BLaER1 (cell line): ENCODE data around the gene SPOCK2.

Source experiments
- H3K27ac ChIP-seq: shearing (Covaris generic); formaldehyde crosslinking; 2 replicates; pipeline ENCODE4 v1.8.1; 2022
- H3K27me3 ChIP-seq: shearing (Covaris generic); formaldehyde crosslinking; 2 replicates; pipeline ENCODE4 v1.8.1; 2022
- H3K36me3 ChIP-seq: shearing (Covaris generic); formaldehyde crosslinking; 2 replicates; pipeline ENCODE4 v1.8.1; 2022
- H3K4me1 ChIP-seq: shearing (Covaris generic); formaldehyde crosslinking; 2 replicates; pipeline ENCODE4 v1.8.1; 2022
- H3K4me2 ChIP-seq: shearing (Covaris generic); formaldehyde crosslinking; 2 replicates; pipeline ENCODE4 v1.8.1; 2022
- H3K4me3 ChIP-seq: shearing (Covaris generic); formaldehyde crosslinking; 2 replicates; pipeline ENCODE4 v1.8.1; 2022
- H3K9ac ChIP-seq: shearing (Covaris generic); formaldehyde crosslinking; 2 replicates; pipeline ENCODE4 v1.8.1; 2022
- H3K9me3 ChIP-seq: shearing (Covaris generic); formaldehyde crosslinking; 2 replicates; pipeline ENCODE4 v1.8.1; 2022
- H4K20me1 ChIP-seq: shearing (Covaris generic); formaldehyde crosslinking; 2 replicates; pipeline ENCODE4 v1.8.1; 2022
- Cebpa-rat ChIP-seq: shearing (Covaris generic); IDR thresholded peaks from 2 replicates; pipeline ENCODE4 v1.8.1; 2022

Gene SPOCK2

DNA sequence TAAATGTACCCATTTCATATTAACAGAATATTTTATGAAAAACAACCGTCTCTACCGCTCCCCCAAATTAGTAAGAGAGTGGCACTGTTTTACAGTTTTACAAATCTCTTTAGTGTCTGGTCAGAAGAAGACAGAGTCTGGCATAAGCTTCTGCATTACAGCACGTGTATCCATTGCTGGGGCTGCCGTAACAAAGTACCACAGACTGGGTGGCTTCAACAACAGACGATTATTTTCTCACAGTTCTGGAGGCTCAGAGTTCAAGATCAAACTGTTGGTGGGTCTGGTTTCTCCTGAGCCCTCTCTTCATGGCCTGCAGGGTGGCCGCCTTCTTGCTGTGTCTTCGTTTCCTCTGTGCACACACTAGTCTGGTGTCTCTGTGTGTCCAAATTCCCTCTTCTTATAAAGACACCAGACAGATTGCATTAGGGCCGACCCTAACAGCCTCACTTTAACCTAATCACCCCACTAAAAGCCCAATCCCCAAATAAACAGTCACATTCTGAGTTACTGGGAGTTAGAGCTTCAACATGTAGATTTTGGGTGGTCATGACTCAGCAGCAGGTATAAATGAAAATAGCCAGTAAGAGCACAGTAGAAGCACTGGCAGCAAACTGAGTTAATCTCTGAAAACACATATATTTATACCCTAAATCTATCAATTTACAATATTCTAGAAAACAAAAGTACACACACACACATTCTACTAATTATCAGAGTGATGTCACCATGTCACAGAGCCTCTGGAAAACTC lies 4.0 kb upstream of the SPOCK2 start:
- Histone ChIP-seq H3K4me3 (no peak overlapping the region), H3K9ac (no peak overlapping the region), H4K20me1 (peaks cover 18% of the 10 kb centered on the region), H3K36me3 (peaks cover 17% of the 10 kb centered on the region), H3K9me3 (no peaks in the 10 kb centered on the region), H3K27me3 (peaks cover 40% of the 10 kb centered on the region), H3K4me2 (no peak overlapping the region), H3K27ac (no peak overlapping the region), H3K4me1 (peaks cover 17% of the 10 kb centered on the region)
- TF ChIP-seq Cebpa-rat, result no peak

DNA sequence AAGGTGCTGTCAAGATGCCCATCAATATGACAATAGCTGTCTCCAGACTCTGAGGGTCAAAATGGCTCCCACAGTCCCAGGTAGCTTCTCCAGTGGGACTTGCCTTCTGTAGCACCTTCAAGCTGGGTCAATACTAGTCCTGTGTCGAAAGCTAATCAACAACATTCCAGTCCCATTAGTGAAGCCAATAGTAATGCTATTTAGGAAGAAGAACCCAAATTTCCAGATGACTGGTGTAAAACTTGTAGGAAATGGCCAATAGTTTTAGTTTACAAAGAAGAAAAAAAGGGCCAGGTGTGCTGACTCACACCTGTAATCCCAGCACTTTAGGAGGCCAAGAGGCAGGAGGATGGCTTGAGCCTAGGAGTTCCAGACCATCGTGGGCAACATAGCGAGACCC lies 2.0 kb upstream of the SPOCK2 start:
- Histone ChIP-seq H3K36me3 (no peaks in the 10 kb centered on the region), H3K27me3 (peaks cover 61% of the 10 kb centered on the region), H4K20me1 (peaks cover 35% of the 10 kb centered on the region), H3K4me2 (no peak overlapping the region), H3K4me3 (no peak overlapping the region), H3K27ac (no peak overlapping the region), H3K9ac (no peak overlapping the region), H3K4me1 (peaks cover 24% of the 10 kb centered on the region), H3K9me3 (no peaks in the 10 kb centered on the region)
- TF ChIP-seq Cebpa-rat, result no peak

DNA sequence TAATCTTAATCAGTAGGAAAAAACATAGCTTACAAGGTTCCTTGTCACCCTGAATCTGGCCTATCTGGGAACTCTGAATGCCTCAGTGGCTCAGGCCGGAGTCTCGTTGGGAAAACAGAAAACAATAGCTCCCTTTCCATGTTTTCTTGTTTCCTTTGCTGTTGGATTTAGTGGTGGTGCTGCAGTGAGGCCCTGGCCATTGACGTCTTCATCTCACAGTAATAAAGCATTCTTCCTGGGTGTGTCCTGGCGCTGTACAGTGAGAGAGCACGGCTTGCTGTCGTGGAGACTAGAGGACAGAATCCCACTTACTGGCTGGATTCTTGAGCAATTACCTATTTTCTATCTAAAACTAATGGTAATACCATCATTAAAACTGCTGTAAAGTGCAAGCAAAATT lies 1.3 kb upstream of the SPOCK2 start:
- peaks cover 37% of the 10 kb centered on the region for H4K20me1 ChIP-seq
- H3K27me3 ChIP-seq, result peaks cover 68% of the 10 kb centered on the region
- no peak for TF ChIP-seq Cebpa-rat

DNA sequence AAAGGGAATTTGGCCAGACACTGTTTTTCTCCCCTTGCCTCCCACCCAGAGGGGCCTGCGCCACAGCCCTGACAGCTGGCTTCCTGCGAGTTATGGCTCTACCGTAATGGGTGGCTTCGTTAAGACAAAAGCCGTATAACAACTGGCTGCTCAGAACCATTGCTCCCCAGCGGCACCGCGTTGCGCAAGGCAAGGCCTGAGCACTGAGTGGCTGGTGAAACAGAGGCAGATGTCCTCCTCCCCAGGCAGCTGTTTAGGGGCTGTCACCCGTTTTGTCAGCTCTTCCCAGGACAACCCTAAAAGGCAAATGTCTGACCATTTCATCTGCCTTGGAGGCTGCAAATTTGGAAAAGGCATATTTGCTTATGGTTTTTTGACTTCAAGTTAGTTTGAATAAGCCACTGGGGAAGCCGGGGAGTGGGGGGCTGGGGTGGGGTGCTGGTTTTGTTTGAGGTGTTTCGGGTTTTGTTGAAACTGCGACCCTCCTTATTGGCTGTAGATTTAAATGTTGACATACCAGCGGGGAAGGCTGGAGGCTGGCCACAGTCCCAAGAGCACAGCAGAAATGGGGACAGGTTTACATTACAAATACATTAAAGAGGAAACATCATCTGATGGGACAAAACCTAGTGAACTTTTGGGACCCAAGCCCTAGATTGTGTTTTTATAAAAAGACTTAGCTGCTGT lies 681 bp upstream of the SPOCK2 start:
- Histone ChIP-seq H3K4me2 (peak overlapping the region; percentile 74; the same call in 1 of the 2 replicates), H3K4me1 (peaks cover 24% of the 10 kb centered on the region), H3K4me3 (no peak overlapping the region), H3K36me3 (no peaks in the 10 kb centered on the region), H3K27me3 (peaks cover 73% of the 10 kb centered on the region), H4K20me1 (peaks cover 37% of the 10 kb centered on the region), H3K9ac (no peak overlapping the region), H3K9me3 (no peaks in the 10 kb centered on the region), H3K27ac (no peak overlapping the region)
- TF ChIP-seq Cebpa-rat, result peak; percentile 92

More for the DNA sequence above, 1.3 kb upstream of the SPOCK2 start:
- Histone ChIP-seq H3K27ac (no peak overlapping the region), H3K36me3 (no peaks in the 10 kb centered on the region), H3K4me1 (peaks cover 24% of the 10 kb centered on the region), H3K4me3 (no peak overlapping the region), H3K9me3 (no peaks in the 10 kb centered on the region), H3K9ac (no peak overlapping the region), H3K4me2 (no peak overlapping the region)

DNA sequence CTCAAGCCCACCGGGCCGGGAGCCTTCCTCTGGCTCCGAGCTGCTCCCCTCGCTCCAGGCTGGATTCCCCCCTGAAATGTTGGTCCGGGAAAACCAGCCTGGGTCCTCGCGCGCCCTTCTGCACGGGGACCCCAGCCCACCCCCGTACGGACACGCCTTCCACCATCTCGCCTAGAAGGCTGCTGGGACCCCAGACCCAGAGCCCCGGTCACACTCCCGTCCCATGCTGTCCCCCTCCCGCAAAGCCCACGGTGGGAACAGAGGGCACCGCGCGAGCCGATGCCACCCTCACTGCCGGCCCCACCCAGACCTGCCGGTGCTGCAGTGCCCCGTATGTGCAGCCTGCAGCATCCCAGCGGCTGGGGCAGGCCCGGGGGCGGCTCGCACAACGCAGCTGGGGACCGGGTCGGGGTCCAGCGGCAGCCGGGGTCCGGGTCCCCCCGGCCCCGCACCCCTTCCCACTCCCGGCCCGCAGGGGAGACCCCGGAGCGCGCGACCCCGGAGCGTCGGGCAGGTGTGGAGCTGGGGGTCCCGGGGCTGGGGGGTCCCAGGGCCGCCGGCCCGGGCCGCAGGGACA lies 871 bp downstream of the SPOCK2 start:
- H3K4me1 ChIP-seq, result peaks cover 24% of the 10 kb centered on the region
- no peak overlapping the region for H3K27ac ChIP-seq
- no peaks in the 10 kb centered on the region for H3K9me3 ChIP-seq
- peak overlapping the region; percentile 74 for H3K4me2 ChIP-seq
- no peak for TF ChIP-seq Cebpa-rat
- H3K4me3 ChIP-seq, result peak overlapping the region; percentile 55
- H3K36me3 ChIP-seq, result no peaks in the 10 kb centered on the region
- H3K9ac ChIP-seq, result no peak overlapping the region
- H3K27me3 ChIP-seq, result peaks cover 76% of the 10 kb centered on the region
- H4K20me1 ChIP-seq, result peaks cover 37% of the 10 kb centered on the region

DNA sequence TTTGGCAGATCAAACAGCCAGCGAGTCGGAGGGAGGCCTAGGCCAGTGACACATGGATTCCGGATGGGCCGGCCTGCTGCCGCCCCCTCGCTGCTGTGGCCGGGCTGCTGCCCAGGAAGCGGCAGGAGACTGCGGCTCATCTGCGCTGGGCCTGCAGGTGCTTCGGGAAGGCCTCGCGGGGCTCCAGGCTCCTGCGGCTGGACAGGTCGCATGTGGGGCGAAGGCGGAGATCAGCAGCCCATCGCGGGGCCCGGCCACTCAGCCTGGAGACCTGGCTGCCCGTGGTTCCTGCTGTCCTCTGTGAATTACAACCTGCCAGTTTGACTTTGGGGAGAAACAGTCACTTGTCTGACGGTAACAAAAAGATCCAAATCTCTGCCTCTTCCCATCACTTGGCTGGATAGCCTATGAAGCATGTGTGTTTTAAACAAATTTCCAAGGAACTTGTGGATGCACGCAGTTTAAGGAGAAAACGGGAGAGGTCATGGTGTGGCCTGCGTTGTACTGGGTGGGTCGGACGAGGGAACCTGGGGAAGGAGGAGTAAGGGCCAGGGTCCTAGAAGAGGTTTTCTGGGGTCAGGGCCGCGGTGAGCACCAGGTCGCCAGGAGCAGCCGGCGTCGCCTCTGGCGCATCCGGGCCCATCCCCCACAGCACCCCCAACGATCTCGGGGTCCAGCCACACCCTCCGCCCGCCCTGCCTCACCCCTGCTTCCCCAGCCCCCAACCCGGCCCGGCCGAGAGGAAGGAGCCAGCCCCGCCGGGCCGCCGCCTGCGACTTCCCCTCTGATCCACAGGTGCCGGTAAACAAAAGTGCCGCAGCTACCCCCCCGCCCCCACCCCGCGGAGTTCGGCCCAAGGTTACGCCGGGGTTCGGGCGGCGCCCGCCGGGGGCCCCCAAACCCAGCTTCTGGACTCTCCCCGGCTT lies 1.6 kb downstream of the SPOCK2 start:
- no peaks in the 10 kb centered on the region for H3K36me3 ChIP-seq
- no peak for TF ChIP-seq Cebpa-rat
- H3K4me3 ChIP-seq, result peak overlapping the region; percentile 55
- no peak overlapping the region for H3K9ac ChIP-seq
- peaks cover 76% of the 10 kb centered on the region for H3K27me3 ChIP-seq
- H3K27ac ChIP-seq, result no peak overlapping the region
- peaks cover 37% of the 10 kb centered on the region for H4K20me1 ChIP-seq
- peak overlapping the region; percentile 74 for H3K4me2 ChIP-seq
- H3K9me3 ChIP-seq, result no peaks in the 10 kb centered on the region
- H3K4me1 ChIP-seq, result peaks cover 24% of the 10 kb centered on the region

DNA sequence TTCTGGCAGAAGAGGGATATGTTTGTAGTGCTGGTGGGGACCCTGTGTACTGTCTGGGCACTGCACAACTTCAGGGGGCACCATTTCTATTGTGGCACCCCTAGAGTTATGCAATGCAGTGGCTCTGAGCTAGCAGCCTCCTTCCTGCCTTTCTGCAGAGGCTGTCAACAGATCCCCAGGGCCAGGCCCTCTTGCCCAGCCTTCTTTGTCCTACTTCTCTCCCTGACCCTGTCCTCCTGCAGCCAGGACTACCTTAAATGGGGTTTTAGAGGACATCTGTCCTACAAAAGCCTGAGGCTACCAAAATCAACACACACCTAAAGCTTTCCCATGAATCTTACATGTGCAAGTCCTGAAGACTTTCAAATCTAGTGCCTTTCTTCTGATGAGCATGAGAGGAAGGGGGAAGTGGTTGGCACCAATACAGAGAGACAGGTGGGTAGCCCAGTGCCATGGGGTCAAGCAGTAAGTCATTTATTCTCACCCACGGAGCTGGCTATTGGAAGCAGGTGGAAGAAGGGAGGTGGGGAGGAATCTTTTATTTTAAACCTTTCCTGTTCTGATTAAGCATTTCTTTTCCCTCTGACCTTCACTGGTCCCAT lies 2.4 kb downstream of the SPOCK2 start:
- TF ChIP-seq Cebpa-rat, result no peak
- no peak overlapping the region for H3K4me2 ChIP-seq
- peaks cover 72% of the 10 kb centered on the region for H3K27me3 ChIP-seq
- peaks cover 30% of the 10 kb centered on the region for H3K4me1 ChIP-seq
- peaks cover 37% of the 10 kb centered on the region for H4K20me1 ChIP-seq
- no peak overlapping the region for H3K27ac ChIP-seq
- no peak overlapping the region for H3K4me3 ChIP-seq
- H3K36me3 ChIP-seq, result no peaks in the 10 kb centered on the region
- H3K9ac ChIP-seq, result no peak overlapping the region
- no peaks in the 10 kb centered on the region for H3K9me3 ChIP-seq

DNA sequence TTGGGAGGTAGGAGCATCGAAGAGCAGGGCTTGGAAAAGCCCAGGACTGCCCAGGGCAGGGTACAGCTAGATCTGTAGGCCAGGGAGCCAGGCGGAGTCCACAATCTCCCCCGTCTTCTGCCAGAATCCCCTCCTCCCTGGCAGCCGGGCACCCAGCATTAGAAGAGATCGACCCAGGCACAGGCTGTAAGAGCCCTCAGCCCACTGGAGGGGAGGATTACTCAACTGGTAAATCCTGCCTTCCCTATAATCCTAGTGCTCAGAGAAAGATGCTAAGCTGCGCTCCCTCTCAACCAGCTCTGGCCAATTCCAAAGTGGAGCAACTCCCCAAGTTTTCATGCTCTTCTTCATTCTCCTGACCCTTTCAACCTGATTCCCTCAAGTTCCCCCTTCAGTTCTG lies 3.2 kb downstream of the SPOCK2 start:
- no peak for TF ChIP-seq Cebpa-rat
- Histone ChIP-seq H4K20me1 (peaks cover 37% of the 10 kb centered on the region), H3K4me3 (no peak overlapping the region), H3K4me1 (peaks cover 38% of the 10 kb centered on the region), H3K4me2 (no peak overlapping the region), H3K27ac (no peak overlapping the region), H3K9ac (no peak overlapping the region), H3K27me3 (peaks cover 64% of the 10 kb centered on the region), H3K9me3 (no peaks in the 10 kb centered on the region), H3K36me3 (no peaks in the 10 kb centered on the region)
